Measurements from ENCODE around the gene ZNF483.
"Not testable (repeated sequence)": the region's sequence is repeated elsewhere in the genome, so short reads cannot be mapped to it uniquely, and the experiment has no call there.

The ZNF483 gene

GRCh38 chr9:111529787-111530186 lies 4.8 kb downstream of the ZNF483 start:
- TF ChIP-seq CTCF (IDR thresholded peaks at IDR 0.05; ENCODE audit: low read depth, low read length, missing control alignments) = no peak
- H3K36me3 ChIP-seq (replicated peaks) = no peaks in the 10 kb centered on the region
- no peak for DNase-seq
- in situ Hi-C loops (cut with HindIII; ENCODE audit: low pct_ligation_motif_present, low sequenced_read_pairs) = no loop called here
- H3K27me3 ChIP-seq (replicated peaks) = no peaks in the 10 kb centered on the region
- no peak overlapping the region for H3K27ac ChIP-seq
- no peak overlapping the region for H3K4me3 ChIP-seq (ENCODE audit: low read depth, low read length)

- Histone ChIP-seq H3K36me3 (replicated peaks) (no peaks in the 10 kb centered on the region), H3K27ac (no peak overlapping the region), H3K27me3 (replicated peaks) (no peaks in the 10 kb centered on the region), H3K4me3 (ENCODE audit: low read depth, low read length) (no peak overlapping the region)
- TF ChIP-seq CTCF (IDR thresholded peaks at IDR 0.05; ENCODE audit: low read depth, low read length, missing control alignments) = no peak
- in situ Hi-C loops (cut with HindIII; ENCODE audit: low pct_ligation_motif_present, low sequenced_read_pairs) = no loop called here
- DNase-seq = no peak
Observed at GRCh38 chr9:111531716-111532115, 6.7 kb downstream of the ZNF483 start.

- in situ Hi-C loops (cut with HindIII; ENCODE audit: low pct_ligation_motif_present, low sequenced_read_pairs) = no loop called here
- Histone ChIP-seq H3K4me3 (ENCODE audit: low read depth, low read length) (no peak overlapping the region), H3K27ac (no peak overlapping the region), H3K36me3 (replicated peaks) (no peaks in the 10 kb centered on the region), H3K27me3 (replicated peaks) (no peaks in the 10 kb centered on the region)
- no peak for TF ChIP-seq CTCF (IDR thresholded peaks at IDR 0.05; ENCODE audit: low read depth, low read length, missing control alignments)
- DNase-seq = no peak
Observed at GRCh38 chr9:111533099-111533790, 8.3 kb downstream of the ZNF483 start.

GRCh38 chr9:111542497-111543254 lies 17.7 kb downstream of the ZNF483 start:
- peaks cover 2% of the 10 kb centered on the region for H3K36me3 ChIP-seq (replicated peaks)

GRCh38 chr9:111548623-111549022 lies 23.6 kb downstream of the ZNF483 start:
- Histone ChIP-seq H3K4me3 (ENCODE audit: low read depth, low read length) (no peak overlapping the region), H3K27ac (no peak overlapping the region), H3K36me3 (replicated peaks) (no peaks in the 10 kb centered on the region), H3K27me3 (replicated peaks) (no peaks in the 10 kb centered on the region)
- in situ Hi-C loops (cut with HindIII; ENCODE audit: low pct_ligation_motif_present, low sequenced_read_pairs) = no loop called here
- DNase-seq = no peak
- no peak for TF ChIP-seq CTCF (IDR thresholded peaks at IDR 0.05; ENCODE audit: low read depth, low read length, missing control alignments)

More at GRCh38 chr9:111542497-111543254, 17.7 kb downstream of the ZNF483 start:
- in situ Hi-C loops (cut with HindIII; ENCODE audit: low pct_ligation_motif_present, low sequenced_read_pairs) = no loop called here
- Histone ChIP-seq H3K27me3 (replicated peaks) (no peaks in the 10 kb centered on the region), H3K4me3 (ENCODE audit: low read depth, low read length) (no peak overlapping the region), H3K27ac (no peak overlapping the region)
- no peak for TF ChIP-seq CTCF (IDR thresholded peaks at IDR 0.05; ENCODE audit: low read depth, low read length, missing control alignments)
- DNase-seq = no peak

- H3K36me3 ChIP-seq (replicated peaks); H3K4me3 ChIP-seq (ENCODE audit: low read depth, low read length); H3K27me3 ChIP-seq (replicated peaks); in situ Hi-C loops (cut with HindIII; ENCODE audit: low pct_ligation_motif_present, low sequenced_read_pairs); DNase-seq; H3K27ac ChIP-seq: not testable (repeated sequence)
Observed at GRCh38 chr9:111555425-111555824, 30.4 kb downstream of the ZNF483 start.
